ENCODE measurements around the gene PFKFB4. TPM values are rescaled to one million over a fixed set of nuclear protein-coding genes. Genes with fewer than 3 reads are reported as not detected.

The PFKFB4 gene
- total and polyA plus RNA-seq, 2 of the 4 experiments (the other 2 are of a cell fraction), result 16.9 to 17.0 TPM

DNA sequence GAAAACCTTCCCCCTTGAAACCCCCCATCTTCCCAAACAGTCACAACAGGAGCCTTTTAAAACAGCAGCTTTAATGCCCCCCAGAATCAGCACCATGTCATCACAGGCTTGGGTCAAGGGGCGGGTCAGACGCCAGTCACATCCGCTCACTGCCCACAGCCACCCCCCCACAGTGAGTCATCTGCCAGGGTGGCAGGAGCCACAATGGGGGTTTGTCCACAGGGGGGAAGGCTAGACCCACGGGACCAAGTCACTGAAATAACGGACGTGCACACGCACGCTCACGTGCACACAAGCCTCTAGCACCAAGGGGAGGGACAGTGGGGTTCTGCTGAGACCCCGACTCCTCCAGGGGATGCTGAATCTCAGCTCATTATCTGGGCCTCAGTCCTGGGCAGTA, 7.4 kb upstream of the PFKFB4 start:
- H2BK20ac ChIP-seq (ENCODE audit: low read depth, low read length), result peak overlapping the region; percentile 79
- intact Hi-C loops (cut with micrococcal nuclease) (no loop called here), dilution Hi-C loops (cut with HindIII; ENCODE audit: low sequenced_read_pairs, unreplicated experiment) (no loop called here), in situ Hi-C loops (cut with MboI; ENCODE audit: low sequenced_read_pairs) (no loop called here)
- H2AK9ac ChIP-seq (replicated peaks; ENCODE audit: low read depth, low read length, poor library complexity), result peak overlapping the region; percentile 97
- no peak overlapping the region for H3K4me2 ChIP-seq (ENCODE audit: low read depth, low read length)
- peak overlapping the region; percentile 2; the same call in 1 of the 2 replicates for H3K56ac ChIP-seq (ENCODE audit: extremely low read depth, insufficient read depth, low read length)
- peak overlapping the region; percentile 62 to 91 for H4K8ac ChIP-seq (ENCODE audit: low read depth in 2 of 2, low read length in 2 of 2)
- ATAC-seq (ENCODE audit: low read depth) (peak; percentile 36), DNase-seq (peak; percentile 62)
- H2BK5ac ChIP-seq (ENCODE audit: low read depth, low read length, poor library complexity, severe bottlenecking), result peak overlapping the region; percentile 78
- peak overlapping the region; percentile 36; the same call in 1 of the 2 replicates for H3K23ac ChIP-seq (ENCODE audit: low read depth, low read length)
- peak overlapping the region; percentile 90 for H2BK120ac ChIP-seq (ENCODE audit: low read depth, low read length)
- no peaks in the 10 kb centered on the region for H3K27me3 ChIP-seq (ENCODE audit: control insufficient read depth, insufficient read depth, low read length)
- H2BK15ac ChIP-seq (ENCODE audit: low read depth, low read length), result peak overlapping the region; percentile 81
- ChIA-PET POLR2A (ENCODE audit: unreplicated experiment) (interaction anchor here (0.6 kb wide), 1 partner anchor 404 kb away, joined by 6 read pairs; no protein-coding TSS in a partner anchor), CTCF (interaction anchor here (0.6 to 0.7 kb wide), 3 partner anchors 71 to 1150 kb away, joined by 3 to 4 read pairs (median 3); partner anchors contain the start of gene SLC26A6)
- H3K4me3 ChIP-seq (ENCODE audit: insufficient read depth, low read depth, low read length), result no peak overlapping the region
- H3K36me3 ChIP-seq (ENCODE audit: control insufficient read depth, insufficient read depth, low read length), result peaks cover 37% of the 10 kb centered on the region
- H2AFZ ChIP-seq (replicated peaks; ENCODE audit: low read length, poor library complexity), result peak overlapping the region; percentile 58
- no peak overlapping the region for H3K9ac ChIP-seq (ENCODE audit: low read depth, low read length)
- peaks cover 36% of the 10 kb centered on the region for H3K9me1 ChIP-seq (ENCODE audit: insufficient read depth, low read length)
- peak overlapping the region; percentile 47 for H3K27ac ChIP-seq (ENCODE audit: insufficient read depth, low read length)
- peak overlapping the region; percentile 97 for H4K91ac ChIP-seq (ENCODE audit: insufficient read depth, low read depth, low read length)
- H3K14ac ChIP-seq (replicated peaks; ENCODE audit: low read depth, low read length), result peak overlapping the region; percentile 76
- peak overlapping the region; percentile 17 for H3K18ac ChIP-seq (ENCODE audit: low read depth, low read length)
- peak overlapping the region; percentile 96 for H2AK5ac ChIP-seq (ENCODE audit: low read depth, low read length)
- peak overlapping the region; percentile 85 for H3K4ac ChIP-seq (ENCODE audit: low read depth, low read length)
- H3K9me3 ChIP-seq (ENCODE audit: control insufficient read depth, insufficient read depth, low read length), result no peaks in the 10 kb centered on the region
- peaks cover 40% of the 10 kb centered on the region for H3K4me1 ChIP-seq (ENCODE audit: control insufficient read depth, insufficient read depth, low read length)
- peaks cover 14 to 56% of the 10 kb centered on the region in 2 experiments for H3K79me1 ChIP-seq (ENCODE audit: low read depth in 1 of 2, low read length in 2 of 2)
- TSS peak; percentile 96 for BruUV-seq (replicated peaks)
- 40% methylated on average over 1 of the region's 10 CpGs; no CpG with 5 or more reads in 1 of the 2 experiments for WGBS, 2 experiments (ENCODE audit: extremely low coverage in 2 of 2, insufficient read length in 1 of 2)
- peak overlapping the region; percentile 57 for H4K5ac ChIP-seq (ENCODE audit: low read depth, low read length)
- no peaks in the 10 kb centered on the region; the same call in 1 of the 2 replicates for H4K20me1 ChIP-seq (ENCODE audit: insufficient read depth, low read length)
- TF ChIP-seq RAD21 (IDR thresholded peaks at IDR 0.05; ENCODE audit: low read length), result 0 out of 2 replicates have a peak, but pooled peaks have one; percentile 25
- peak; percentile 85 for TF ChIP-seq FOS (IDR thresholded peaks at IDR 0.05; ENCODE audit: low read depth, low read length)
- TF ChIP-seq MAFK (IDR thresholded peaks at IDR 0.05; ENCODE audit: low read depth, low read length), result no peak
- TF ChIP-seq BHLHE40 (IDR thresholded peaks at IDR 0.05; ENCODE audit: low read depth, low read length), result peak; percentile 71
- TF ChIP-seq MAZ (IDR thresholded peaks at IDR 0.05; ENCODE audit: borderline replicate concordance, low read depth, low read length), result peak; percentile 42; the same call in 1 of the 2 replicates
- no peak for TF ChIP-seq CEBPB (IDR thresholded peaks at IDR 0.05; ENCODE audit: low read depth, low read length)
- TF ChIP-seq NFE2L2 (IDR thresholded peaks at IDR 0.05; ENCODE audit: low read depth, low read length), result no peak
- peak; percentile 24; the same call in 1 of the 2 replicates for TF ChIP-seq CTCF (conservative IDR thresholded peaks at IDR 0.05; ENCODE audit: low read depth, low read length)
- no peak for TF ChIP-seq CHD1 (IDR thresholded peaks at IDR 0.05; ENCODE audit: low read depth, low read length)
- 0 out of 2 replicates have a peak, but pooled peaks have one; percentile 2 for TF ChIP-seq USF2 (IDR thresholded peaks at IDR 0.05; ENCODE audit: low read depth, low read length)
- TF ChIP-seq RFX5 (IDR thresholded peaks at IDR 0.05; ENCODE audit: low read depth, low read length), result no peak
- TF ChIP-seq RCOR1 (IDR thresholded peaks at IDR 0.05; ENCODE audit: insufficient replicate concordance, low read length), result no peak
- TF ChIP-seq, protein P1, sequence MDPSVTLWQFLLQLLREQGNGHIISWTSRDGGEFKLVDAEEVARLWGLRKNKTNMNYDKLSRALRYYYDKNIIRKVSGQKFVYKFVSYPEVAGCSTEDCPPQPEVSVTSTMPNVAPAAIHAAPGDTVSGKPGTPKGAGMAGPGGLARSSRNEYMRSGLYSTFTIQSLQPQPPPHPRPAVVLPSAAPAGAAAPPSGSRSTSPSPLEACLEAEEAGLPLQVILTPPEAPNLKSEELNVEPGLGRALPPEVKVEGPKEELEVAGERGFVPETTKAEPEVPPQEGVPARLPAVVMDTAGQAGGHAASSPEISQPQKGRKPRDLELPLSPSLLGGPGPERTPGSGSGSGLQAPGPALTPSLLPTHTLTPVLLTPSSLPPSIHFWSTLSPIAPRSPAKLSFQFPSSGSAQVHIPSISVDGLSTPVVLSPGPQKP (IDR thresholded peaks at IDR 0.05; ENCODE audit: borderline replicate concordance, low read depth, low read length), result no peak
- no peak for TF ChIP-seq SMC3 (IDR thresholded peaks at IDR 0.05; ENCODE audit: low read depth, low read length)
- no peak for TF ChIP-seq POLR2A (IDR thresholded peaks at IDR 0.05; ENCODE audit: low read depth, low read length)
